Kidney (tissue), 14 donors: ENCODE data around the gene DPP10. TPM values are rescaled to one million over a fixed set of nuclear protein-coding genes. Genes with fewer than 3 reads are reported as not detected.

Source experiments
- DNase-seq, 5 donors: peaks; one replicate each; pipeline ENCODE4 v3.0.0-alpha.2; 2013 to 2020
- FAIRE-seq: peaks from 2 replicates; lab custom pipeline; 2012; peaks lifted over from hg19 to GRCh38; lab: Jason Lieb, UNC
- H3K27ac ChIP-seq, 2 donors: one replicate each; pipeline ENCODE4 v1.7.0; 2013; ENCODE audit warnings: low read depth in 2 of 2, low read length in 2 of 2, inconsistent platforms in 1 of 2
- H3K27me3 ChIP-seq: one replicate; pipeline ENCODE4 v1.7.1; 2013; ENCODE audit warnings: low read length, inconsistent platforms; ENCODE audit not compliant: control insufficient read depth, insufficient read depth
- H3K36me3 ChIP-seq, 3 donors: one replicate each; pipeline versions ENCODE4 v1.7.0 to v1.7.1; 2013; ENCODE audit warnings: low read length in 3 of 3, control low read depth in 1 of 3, inconsistent platforms in 1 of 3; ENCODE audit not compliant: insufficient read depth in 3 of 3, control insufficient read depth in 2 of 3
- H3K4me1 ChIP-seq, 3 donors: one replicate each; pipeline versions ENCODE4 v1.7.0 to v1.7.1; 2013; ENCODE audit warnings: low read length in 3 of 3, inconsistent platforms in 1 of 3, low read depth in 1 of 3; ENCODE audit not compliant: control insufficient read depth in 2 of 3, insufficient read depth in 2 of 3
- H3K4me3 ChIP-seq, 3 donors: one replicate each; pipeline versions ENCODE4 v1.7.0 to v1.8.1; 2013; ENCODE audit warnings: low read length in 3 of 3, control low read depth in 1 of 3, inconsistent platforms in 1 of 3
- H3K9ac ChIP-seq, 3 donors: one replicate each; pipeline versions ENCODE4 v1.7.0 to v1.7.1; 2013; ENCODE audit warnings: low read length in 3 of 3, control low read depth in 1 of 3, inconsistent platforms in 1 of 3
- H3K9me3 ChIP-seq, 3 donors: one replicate each; pipeline versions ENCODE4 v1.7.0 to v1.7.1; 2013; ENCODE audit warnings: low read length in 3 of 3, control low read depth in 1 of 3, inconsistent platforms in 1 of 3; ENCODE audit not compliant: control insufficient read depth in 2 of 3, insufficient read depth in 1 of 3
- intact Hi-C: fragments of 100-400 bp; cut with DNase I; formaldehyde crosslinking; loops from one replicate; pipeline ENCODE4 v1.11.1; 2022
- polyA plus RNA-seq: library from polyadenylated mRNA; stranded (reverse); fragments of 350-450 nt; fragmentation: Illumina TruSeq; extraction: RNeasy Lipid Tissue Mini Kit (QIAGEN cat#74804); gene quantifications from one replicate; pipeline ENCODE4 v1.2.3, GENCODE V29; 2014; ENCODE audit warnings: low read depth, low replicate concordance; ENCODE audit not compliant: insufficient read depth
- total RNA-seq: library from RNA; stranded (reverse); fragmentation: NEBNext Ultra II Directional; extraction: Animal tissue kit (Norgen Biotek cat#: 25700); gene quantifications from one replicate; pipeline ENCODE4 v1.2.1, GENCODE V29; 2021
- TF ChIP-seq, protein P1 (sequence below): IDR thresholded peaks from 3 replicates; pipeline ENCODE4 v1.5.1; 2012; ENCODE audit warnings: mild to moderate bottlenecking, moderate library complexity, borderline replicate concordance; ENCODE audit not compliant: insufficient read depth; ENCODE audit errors: extremely low read depth
- donor health status: control.
- donor health status: control.
- donor health status: control.
- donor health status: control.
- donor health status: control.
- donor health status: DM: yes; HTN: yes; CAD: no.
- donor health status: Normal renal cell carcinoma (clear cell type).

DPP10 gene
- total and polyA plus RNA-seq, 2 donors from 2014 or later = 0.67 TPM; not detected in 1

DNA sequence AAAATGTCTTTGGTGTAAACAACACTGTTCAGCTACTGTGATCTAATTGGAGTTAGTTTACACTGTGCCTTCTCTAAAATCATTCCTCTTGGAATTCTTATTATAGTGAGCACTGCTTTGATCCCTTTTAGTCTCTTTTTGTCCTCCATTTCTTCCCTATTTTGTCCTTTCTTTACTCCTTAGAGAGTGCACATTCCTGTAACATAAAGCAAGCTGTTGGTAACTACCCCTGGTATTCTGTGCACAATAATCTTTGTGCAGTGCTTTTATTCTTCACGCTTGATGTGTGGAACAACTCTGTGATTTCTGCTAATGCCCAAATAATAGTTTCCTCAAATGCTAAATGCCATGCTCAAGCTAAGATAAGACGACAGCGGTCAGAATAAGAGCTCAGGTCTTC, 401.5 kb downstream of the DPP10 start:
- intact Hi-C loops = no loop called here

DNA sequence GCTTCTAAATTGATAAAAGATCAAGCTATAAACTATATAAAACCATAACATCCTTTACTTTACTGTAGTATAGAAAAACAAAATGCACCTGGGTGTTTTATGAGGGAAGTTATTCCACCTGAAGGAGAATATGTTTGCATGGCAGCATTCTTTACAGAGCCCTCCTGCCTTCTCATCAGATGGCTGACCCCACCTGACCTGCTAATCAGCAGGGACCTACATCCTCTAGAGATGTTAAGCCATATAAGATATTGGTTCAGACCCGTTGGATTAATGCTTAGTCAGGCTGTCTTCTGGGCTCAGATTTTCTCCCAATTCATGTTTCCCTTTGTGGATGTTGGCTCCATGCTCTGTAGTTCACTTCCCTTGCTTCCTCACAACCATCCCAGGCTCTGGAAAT, 414.8 kb downstream of the DPP10 start:
- DNase-seq (no peak), FAIRE-seq (no peak)
- no peaks in the 10 kb centered on the region for H3K9me3 ChIP-seq
- no peaks in the 10 kb centered on the region for H3K27me3 ChIP-seq
- no peak overlapping the region for H3K27ac ChIP-seq
- H3K9ac ChIP-seq = no peak overlapping the region
- no peaks in the 10 kb centered on the region for H3K4me1 ChIP-seq
- TF ChIP-seq, protein P1, sequence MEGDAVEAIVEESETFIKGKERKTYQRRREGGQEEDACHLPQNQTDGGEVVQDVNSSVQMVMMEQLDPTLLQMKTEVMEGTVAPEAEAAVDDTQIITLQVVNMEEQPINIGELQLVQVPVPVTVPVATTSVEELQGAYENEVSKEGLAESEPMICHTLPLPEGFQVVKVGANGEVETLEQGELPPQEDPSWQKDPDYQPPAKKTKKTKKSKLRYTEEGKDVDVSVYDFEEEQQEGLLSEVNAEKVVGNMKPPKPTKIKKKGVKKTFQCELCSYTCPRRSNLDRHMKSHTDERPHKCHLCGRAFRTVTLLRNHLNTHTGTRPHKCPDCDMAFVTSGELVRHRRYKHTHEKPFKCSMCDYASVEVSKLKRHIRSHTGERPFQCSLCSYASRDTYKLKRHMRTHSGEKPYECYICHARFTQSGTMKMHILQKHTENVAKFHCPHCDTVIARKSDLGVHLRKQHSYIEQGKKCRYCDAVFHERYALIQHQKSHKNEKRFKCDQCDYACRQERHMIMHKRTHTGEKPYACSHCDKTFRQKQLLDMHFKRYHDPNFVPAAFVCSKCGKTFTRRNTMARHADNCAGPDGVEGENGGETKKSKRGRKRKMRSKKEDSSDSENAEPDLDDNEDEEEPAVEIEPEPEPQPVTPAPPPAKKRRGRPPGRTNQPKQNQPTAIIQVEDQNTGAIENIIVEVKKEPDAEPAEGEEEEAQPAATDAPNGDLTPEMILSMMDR = no peak
- no peak overlapping the region for H3K4me3 ChIP-seq
- H3K36me3 ChIP-seq = no peaks in the 10 kb centered on the region
- intact Hi-C loops = no loop called here

More for the DNA sequence above, 401.5 kb downstream of the DPP10 start:
- no peak overlapping the region for H3K27ac ChIP-seq
- TF ChIP-seq, protein P1 = no peak
- no peak overlapping the region for H3K4me3 ChIP-seq
- no peaks in the 10 kb centered on the region for H3K36me3 ChIP-seq
- H3K9ac ChIP-seq = no peak overlapping the region
- FAIRE-seq (no peak), DNase-seq (no peak)
- H3K9me3 ChIP-seq = no peaks in the 10 kb centered on the region
- no peaks in the 10 kb centered on the region for H3K4me1 ChIP-seq
- H3K27me3 ChIP-seq = no peaks in the 10 kb centered on the region

DNA sequence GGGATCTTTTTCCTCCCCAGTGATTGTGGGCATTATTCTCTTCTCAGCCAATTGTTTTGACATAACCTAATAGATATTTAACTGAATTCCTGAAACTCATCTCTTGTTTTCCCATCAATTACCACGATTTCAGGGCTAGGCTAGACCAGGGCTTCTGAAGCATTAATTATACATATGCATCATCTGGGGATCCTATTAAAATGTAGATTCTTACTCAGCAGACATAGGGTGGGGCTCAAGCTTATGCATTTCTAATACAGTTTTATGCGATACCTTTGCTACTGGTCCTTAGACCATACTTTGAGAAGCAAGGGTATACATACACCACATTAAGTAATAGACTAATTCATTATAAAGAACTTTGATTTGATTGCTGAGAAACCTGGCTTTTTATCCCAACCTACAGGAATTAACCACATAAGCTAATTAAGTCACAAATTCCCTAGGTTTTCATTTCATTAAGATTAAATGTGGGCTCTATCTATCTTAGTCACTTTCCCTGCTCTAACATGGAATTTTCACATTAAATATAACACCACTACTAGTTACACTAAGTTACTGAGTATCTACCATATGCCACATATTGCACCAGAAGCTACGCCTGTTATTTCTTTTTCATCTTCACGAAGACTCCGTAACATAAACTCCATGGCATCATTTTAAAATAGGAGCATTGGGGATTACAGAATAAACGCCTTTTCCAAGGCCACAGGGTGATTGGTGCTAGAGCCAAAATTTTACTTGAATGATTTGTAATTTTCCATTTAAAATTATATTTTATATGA, 417.5 kb downstream of the DPP10 start:
- Histone ChIP-seq H3K36me3 (no peaks in the 10 kb centered on the region), H3K4me3 (no peak overlapping the region), H3K4me1 (no peaks in the 10 kb centered on the region), H3K9ac (no peak overlapping the region), H3K27me3 (no peaks in the 10 kb centered on the region), H3K27ac (no peak overlapping the region), H3K9me3 (no peaks in the 10 kb centered on the region)
- TF ChIP-seq, protein P1 = no peak
- intact Hi-C loops = no loop called here
- FAIRE-seq (no peak), DNase-seq (no peak)

DNA sequence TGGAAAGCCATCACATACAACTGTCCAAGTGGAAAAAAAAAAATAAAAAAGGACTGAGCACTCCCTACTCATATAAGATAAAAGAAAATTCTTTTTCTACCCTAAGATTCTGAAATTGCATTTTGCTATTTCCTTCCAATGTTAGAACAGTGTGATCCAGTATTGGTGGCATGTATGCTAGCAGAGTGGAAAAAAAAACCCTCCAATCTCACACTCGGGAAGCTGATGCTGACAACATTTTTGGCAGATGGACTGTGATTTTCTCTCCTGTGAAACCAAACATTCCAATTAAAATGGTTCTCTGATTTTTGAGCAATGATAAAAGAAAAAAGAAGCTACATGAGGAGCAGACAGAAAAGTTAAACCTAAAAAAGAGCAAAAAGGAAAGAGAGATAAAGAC, 419.8 kb downstream of the DPP10 start:
- TF ChIP-seq, protein P1 = no peak
- no peak for FAIRE-seq
- intact Hi-C loops = no loop called here
- Histone ChIP-seq H3K9ac (no peak overlapping the region), H3K27ac (no peak overlapping the region), H3K27me3 (no peaks in the 10 kb centered on the region), H3K36me3 (no peaks in the 10 kb centered on the region), H3K4me3 (no peak overlapping the region), H3K9me3 (no peaks in the 10 kb centered on the region), H3K4me1 (no peaks in the 10 kb centered on the region)
- no peak for DNase-seq
